C4-2B (cell line): ENCODE measurements around the gene KPRP.

Experiments
- H3K27ac ChIP-seq: fragments of 450-650 bp; 2 replicates; pipeline ENCODE4 v1.5.1; 2017
- ZFX ChIP-seq: fragments of 450-650 bp; IDR thresholded peaks from 2 replicates; pipeline ENCODE4 v1.6.1; 2017
- TF ChIP-seq, protein P1 (sequence below): fragments of 450-650 bp; conservative IDR thresholded peaks from 2 replicates; pipeline ENCODE4 v1.5.1; 2017; ENCODE audit warnings: mild to moderate bottlenecking

Gene KPRP

DNA sequence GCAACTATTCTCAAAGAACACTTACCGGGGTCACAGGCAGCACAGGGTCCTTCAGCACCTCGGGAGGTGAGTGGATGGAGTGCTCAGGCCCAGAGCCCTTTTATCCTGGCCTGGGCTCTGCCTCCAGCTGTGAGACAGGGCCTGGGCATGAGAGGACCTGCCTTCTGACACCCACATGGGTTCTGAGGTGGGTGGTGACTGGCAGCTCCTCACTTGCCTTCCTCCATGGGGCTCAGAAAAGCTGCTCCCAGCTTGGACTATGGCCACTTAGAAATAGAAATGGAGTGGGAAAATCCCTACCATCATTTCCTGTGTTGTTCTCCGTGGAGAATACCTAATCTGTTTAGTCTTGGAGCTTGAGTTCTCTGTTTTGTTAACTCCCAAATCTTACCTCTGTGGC is 48.8 kb downstream of the KPRP start, which contains the start of gene LCE1C:
TSS of gene LCE1C (minus strand) at position 76 of the 400 bp plus-strand sequence. CDS start 1,173 bp downstream, outside the sequence.
- H3K27ac ChIP-seq: no peak within 1 kb of the TSS
- no peak for TF ChIP-seq ZFX
- TF ChIP-seq, protein P1, sequence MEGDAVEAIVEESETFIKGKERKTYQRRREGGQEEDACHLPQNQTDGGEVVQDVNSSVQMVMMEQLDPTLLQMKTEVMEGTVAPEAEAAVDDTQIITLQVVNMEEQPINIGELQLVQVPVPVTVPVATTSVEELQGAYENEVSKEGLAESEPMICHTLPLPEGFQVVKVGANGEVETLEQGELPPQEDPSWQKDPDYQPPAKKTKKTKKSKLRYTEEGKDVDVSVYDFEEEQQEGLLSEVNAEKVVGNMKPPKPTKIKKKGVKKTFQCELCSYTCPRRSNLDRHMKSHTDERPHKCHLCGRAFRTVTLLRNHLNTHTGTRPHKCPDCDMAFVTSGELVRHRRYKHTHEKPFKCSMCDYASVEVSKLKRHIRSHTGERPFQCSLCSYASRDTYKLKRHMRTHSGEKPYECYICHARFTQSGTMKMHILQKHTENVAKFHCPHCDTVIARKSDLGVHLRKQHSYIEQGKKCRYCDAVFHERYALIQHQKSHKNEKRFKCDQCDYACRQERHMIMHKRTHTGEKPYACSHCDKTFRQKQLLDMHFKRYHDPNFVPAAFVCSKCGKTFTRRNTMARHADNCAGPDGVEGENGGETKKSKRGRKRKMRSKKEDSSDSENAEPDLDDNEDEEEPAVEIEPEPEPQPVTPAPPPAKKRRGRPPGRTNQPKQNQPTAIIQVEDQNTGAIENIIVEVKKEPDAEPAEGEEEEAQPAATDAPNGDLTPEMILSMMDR: no peak

DNA sequence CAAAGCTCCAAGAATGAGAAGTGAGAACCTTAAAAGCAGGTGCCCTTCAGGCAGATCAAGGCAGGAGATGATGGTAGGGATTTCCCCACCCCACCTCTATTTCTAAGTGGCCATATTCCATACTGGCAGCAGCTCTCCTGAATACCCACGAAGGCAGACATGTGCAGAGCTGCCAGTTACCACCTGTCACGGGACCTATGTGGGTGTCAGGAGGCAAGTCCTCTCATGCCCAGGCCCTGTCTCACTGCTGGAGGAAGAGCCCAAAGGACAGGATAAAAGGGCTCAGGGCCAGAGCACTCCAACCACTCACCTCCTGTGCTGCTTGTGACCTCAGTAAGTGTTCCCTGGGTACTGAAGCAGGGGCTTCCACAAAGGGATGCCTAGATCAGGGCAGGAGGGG is 53.2 kb downstream of the KPRP start:
- no peak for TF ChIP-seq ZFX
- TF ChIP-seq, protein P1: no peak
- H3K27ac ChIP-seq: no peak overlapping the region
